Vagina (tissue), 2 donors: ENCODE data around the gene CEMIP2.

Source experiments
- CTCF ChIP-seq, 3 experiments: fragments of 450-650 bp in 2 of 3; fragments of 200-600 bp in 1 of 3; sonication (generic) in 1 of 3; IDR thresholded peaks; one replicate each; pipeline ENCODE4 v1.5.1; 2017 to 2019; ENCODE audit warnings: antibody characterized with exemption in 3 of 3, mild to moderate bottlenecking in 2 of 3, moderate library complexity in 2 of 3
- POLR2A ChIP-seq, 2 donors: fragments of 450-650 bp; IDR thresholded peaks; one replicate each; pipeline ENCODE4 v1.6.1; 2017; ENCODE audit warnings: antibody characterized with exemption in 2 of 2, mild to moderate bottlenecking in 2 of 2, moderate library complexity in 2 of 2

GRCh38 chr9:71748280-71748743, 20.0 kb downstream of the CEMIP2 start:
- TF ChIP-seq CTCF (IDR thresholded peaks at IDR 0.05) (no peak), POLR2A (IDR thresholded peaks at IDR 0.05) (no peak)
